SKM-1 treated with dmso at 0.1 percent for 144 hours (cell line): Measurements from ENCODE around the gene ATF7.
"Not testable (repeated sequence)": the region's sequence is repeated elsewhere in the genome, so short reads cannot be mapped to it uniquely, and the experiment has no call there.

Experiments used
- DNase-seq: peaks from one replicate; lab custom pipeline; 2025; ENCODE audit not compliant: unreplicated experiment; lab: John Stamatoyannopoulos, UW

Gene ATF7

DNA sequence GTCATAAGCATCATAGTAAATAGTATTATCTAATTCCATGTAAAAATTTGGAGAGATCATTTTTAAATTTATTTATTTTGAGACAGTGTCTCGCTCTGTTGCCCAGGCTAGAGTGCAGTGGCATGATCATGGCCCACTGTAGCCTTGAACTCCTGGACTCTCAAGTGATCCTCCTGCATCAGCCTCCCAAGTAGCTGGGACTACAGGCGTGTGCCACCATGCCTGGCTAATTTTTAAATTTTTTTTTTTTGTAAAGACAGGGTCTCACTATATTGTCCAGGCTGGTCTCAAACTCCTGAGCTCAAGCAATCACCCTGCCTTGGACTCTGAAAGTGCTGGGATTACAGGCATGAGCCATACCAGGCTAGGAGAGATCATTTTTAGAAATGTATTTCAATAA lies 27.2 kb downstream of the ATF7 start:
- DNase-seq, result not testable (repeated sequence)

DNA sequence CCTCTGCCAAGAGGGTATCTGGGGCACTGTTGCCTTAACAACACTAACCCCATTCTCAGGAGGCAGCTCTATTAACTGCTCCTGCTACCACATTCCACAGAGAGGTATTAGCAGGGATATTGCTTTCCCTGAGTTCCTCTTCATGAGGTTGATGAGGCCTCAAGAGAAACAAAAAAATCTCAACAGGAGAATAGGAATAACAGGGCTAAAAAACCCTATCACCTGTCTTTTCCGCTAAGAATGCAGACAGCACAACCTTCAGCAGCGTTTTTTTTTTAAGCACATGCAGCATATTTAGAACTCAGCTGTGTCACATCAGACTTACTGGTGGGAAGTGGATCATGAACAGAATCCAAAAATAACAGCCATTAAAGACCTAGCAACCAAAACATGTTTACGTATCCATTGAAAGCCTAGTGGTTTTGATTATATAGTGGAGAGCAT lies 29.2 kb downstream of the ATF7 start:
- DNase-seq, result no peak

GRCh38 chr12:53594897-53595615 lies 31.1 kb downstream of the ATF7 start:
- DNase-seq, result no peak

GRCh38 chr12:53593707-53594106 lies 32.5 kb downstream of the ATF7 start:
- DNase-seq, result no peak

DNA sequence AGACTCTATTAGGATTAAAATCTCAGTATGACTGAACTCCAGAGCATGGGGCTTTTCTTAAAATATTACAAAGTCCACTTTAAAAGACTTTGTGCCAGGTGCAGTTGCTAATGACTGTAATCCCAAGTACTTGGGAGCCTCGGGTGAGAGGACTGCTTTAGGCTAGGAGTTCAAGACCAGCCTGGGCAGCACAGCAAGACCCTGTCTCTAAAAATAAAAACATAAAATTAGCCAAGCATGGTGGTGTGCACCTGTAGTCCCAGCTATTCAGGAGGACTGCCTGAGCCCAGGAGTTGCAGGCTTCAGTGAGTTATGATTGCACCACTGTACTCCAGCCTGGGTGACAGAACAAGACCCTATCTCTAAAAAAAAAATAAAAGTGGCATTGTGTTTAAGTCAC lies 33.2 kb downstream of the ATF7 start:
- no peak for DNase-seq

- no peak for DNase-seq
Observed at GRCh38 chr12:53592426-53592825, 33.8 kb downstream of the ATF7 start.

DNA sequence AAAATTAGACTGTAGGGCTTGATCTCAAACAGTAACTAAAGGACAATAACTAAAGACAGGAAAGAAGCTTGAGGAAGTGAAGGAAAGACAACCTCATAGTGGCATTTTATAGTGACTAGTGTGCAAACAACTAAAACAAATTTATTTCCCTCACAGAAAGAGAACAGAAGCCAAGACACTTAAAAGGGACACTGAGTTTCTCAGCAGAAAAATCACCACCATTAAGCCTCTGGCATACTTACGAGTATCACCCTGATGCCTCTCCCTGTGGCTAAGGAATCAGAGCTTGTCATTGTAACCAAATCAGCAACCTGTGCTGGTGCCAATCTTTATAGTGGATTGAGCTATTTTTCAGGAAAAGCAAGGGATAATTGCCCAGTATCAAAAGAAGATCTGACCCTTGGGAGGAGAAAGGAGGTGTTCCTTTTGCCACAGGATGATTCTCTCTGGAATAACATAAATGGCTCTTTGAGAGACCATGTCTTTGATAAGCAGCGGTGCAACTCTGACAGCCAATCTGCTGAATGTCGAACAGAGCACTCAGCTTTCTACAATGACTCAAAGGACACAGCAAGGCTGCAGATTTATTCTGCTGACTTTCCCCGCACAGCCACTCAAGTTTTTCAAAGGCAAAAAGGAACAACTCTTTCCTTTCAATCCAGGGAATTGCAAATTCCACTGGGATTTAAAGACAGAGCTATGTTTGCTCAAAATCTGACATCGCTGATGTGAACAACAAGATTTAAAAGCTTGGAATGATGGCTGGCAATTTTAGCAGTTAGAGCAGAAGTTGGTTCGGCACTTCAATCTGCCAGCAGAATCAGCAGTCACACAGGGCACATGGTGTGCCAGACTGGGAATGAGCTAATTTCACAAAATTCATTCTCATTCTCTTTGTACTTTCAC lies 34.6 kb downstream of the ATF7 start:
- DNase-seq, result no peak

DNA sequence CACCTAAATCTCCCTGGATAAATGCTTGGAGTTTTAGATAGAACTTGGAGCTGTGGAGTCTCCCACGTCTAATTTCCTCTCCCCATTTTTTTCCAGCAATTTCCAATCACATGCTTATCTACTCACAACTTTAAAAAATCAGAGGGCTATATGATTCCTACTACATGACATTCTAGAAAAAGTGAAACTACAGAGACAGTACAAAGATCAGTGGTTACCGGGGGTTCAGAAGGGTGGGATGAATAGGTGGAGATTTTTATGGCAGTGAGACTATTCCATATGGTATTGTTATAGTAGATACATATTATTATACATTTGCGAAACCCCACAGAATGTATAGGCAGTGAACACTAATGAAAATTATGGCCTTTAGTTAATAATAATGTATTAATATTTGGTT lies 35.5 kb downstream of the ATF7 start:
- no peak for DNase-seq

GRCh38 chr12:53589915-53590314 lies 36.3 kb downstream of the ATF7 start:
- no peak for DNase-seq

GRCh38 chr12:53589423-53589822 lies 36.8 kb downstream of the ATF7 start:
- DNase-seq, result no peak

- no peak for DNase-seq
Observed at GRCh38 chr12:53588123-53588522, 38.1 kb downstream of the ATF7 start.

DNA sequence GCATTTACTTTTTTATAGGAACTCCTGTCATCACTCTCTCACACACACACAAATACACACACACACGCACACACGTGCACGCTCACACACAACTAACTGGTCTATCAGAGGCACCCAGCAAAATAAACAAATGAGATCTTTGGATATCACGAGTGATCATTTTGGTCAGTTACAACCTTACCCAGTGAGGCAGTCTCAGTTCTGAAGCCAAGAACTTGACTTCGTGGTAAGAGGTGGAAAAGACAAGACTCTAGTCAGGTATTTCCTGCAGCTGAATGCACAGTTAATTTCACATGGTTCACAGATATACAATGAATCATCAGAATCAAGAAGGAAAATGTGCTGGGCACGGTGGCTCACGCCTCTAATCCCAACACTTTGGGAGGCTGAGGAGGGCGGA lies 39.4 kb downstream of the ATF7 start:
- DNase-seq, result no peak

GRCh38 chr12:53585448-53586125 lies 40.6 kb downstream of the ATF7 start:
- DNase-seq, result no peak

DNA sequence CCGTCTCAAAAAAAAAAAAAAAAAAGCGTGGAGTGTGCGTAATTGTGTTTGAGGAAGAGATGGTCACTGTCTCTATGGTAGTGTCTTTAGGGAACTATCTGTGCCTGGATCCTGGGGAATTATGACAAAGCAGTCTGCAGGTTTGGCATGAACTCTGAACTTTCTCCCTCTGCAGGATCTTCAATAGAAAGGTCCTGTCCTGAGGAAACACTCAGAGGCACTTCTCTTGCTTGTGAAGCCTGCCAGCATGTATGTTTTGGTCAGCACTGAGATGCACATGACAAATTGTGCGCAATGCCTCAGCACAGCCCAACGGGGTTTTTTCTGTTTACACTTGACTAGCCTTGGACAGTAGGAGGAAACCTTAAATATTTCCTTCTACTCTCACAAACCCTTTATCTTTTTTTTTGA lies 46.6 kb downstream of the ATF7 start:
- DNase-seq, result no peak

- DNase-seq, result no peak
Observed at GRCh38 chr12:53578783-53579182, 47.4 kb downstream of the ATF7 start.

DNA sequence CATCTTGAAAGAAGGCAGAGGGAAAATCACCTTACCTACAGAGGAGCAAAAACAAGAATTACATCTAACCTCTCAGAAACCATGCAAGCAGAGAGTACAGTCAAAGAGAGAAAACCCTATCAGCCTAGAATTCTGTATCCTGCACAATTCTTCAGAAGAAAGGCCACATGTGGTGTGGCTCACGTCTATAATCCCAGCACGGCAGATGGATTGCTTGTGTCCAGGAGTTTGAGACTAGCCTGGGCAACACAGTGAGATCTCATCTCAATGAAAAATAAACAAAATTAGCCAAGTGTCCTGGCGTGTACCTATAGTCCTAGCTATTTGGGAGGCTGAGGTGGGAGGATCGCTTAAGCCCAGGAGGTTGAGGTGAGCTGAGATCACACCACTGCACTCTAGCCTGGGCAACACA lies 48.2 kb downstream of the ATF7 start:
- no peak for DNase-seq

DNA sequence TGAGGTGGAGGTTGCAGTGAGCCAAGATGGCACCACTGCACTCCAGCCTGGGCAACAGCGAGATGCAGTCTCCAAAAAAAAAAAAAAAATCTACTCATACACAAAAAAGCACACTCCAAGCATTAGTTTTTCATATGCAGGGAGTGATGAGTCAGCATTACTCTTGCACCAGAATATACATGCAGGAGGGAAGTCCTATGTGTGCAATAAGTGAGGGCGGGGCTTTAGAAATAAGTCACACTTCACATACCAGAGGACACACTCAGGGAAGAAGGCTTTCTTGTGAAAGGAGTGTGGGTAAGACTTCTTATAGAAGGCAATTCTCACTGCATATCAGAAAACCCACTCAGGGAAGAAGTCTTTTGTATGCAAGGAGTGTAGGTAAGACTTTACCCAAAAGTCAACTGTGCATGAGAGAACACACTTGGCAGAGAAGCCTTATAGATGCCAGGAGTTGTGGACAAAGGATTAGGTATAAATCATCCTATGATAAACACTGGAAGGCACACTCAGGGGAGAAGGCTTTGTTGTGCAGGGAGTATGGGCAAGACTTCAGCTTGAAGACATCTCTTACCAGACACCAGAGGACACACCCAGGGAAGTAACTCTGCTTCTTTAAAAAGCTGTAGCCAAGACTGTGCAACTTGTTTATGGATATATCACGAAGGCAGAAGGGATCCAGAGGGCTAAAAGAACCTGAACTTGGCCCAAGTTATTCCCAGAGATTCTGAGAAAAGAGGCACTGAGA lies 50.5 kb downstream of the ATF7 start:
- DNase-seq, result no peak

GRCh38 chr12:53572134-53572758 lies 53.9 kb downstream of the ATF7 start:
- DNase-seq, result no peak

DNA sequence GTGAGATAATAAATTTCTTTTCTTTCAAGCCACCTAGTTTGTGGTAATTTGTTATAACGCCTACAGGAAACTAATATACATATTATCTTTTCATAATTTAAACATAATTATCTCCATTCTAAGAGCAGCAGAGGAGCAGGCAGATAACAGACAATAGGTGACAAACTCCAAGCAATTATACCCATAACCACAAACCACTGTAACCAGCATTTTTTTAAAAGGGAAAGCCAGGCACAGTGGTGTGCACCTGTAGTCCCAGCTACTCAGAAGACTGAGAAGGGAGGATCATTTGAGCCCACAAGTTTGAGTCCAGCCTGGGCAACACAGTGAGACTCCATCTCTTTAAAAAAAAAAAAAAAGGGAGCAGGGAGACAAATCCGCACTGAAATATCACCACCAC lies 54.9 kb downstream of the ATF7 start:
- no peak for DNase-seq

DNA sequence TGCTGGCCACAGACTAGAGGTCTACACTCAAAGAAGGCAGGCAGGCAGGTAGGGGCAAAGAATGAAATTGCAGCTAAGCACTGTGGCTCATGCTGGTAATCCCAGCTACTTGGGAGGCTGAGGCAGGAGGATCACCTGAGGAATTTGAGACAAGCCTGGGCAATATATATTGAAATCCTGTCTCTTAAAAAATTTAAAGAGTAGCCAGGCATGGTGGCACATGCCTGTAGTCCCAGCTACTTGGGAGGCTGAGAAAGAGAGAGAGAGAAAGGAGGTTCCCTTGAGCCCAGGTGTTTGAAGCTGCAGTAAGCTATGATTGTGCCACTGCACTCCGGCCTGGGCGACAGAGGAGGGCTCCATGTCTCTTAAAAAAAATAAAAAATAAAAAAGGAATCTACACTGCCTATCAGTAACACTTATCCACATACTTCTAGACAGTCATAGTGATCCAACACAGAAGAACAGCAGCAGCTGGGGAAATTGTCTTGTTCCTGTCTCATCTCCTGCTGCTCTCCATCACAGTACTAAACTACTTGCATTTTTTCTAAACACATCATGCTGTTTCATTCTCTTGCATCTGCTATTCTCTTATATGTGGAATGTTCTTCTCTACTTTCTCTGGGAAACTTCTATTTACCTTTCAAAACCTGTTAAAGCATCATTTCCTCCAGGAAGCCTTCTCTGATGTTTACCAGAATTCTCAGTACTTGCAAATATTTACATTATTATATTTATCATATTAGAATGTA lies 57.2 kb downstream of the ATF7 start:
- DNase-seq, result no peak
